Measurements from ENCODE around the gene S100A7.

The S100A7 gene

DNA sequence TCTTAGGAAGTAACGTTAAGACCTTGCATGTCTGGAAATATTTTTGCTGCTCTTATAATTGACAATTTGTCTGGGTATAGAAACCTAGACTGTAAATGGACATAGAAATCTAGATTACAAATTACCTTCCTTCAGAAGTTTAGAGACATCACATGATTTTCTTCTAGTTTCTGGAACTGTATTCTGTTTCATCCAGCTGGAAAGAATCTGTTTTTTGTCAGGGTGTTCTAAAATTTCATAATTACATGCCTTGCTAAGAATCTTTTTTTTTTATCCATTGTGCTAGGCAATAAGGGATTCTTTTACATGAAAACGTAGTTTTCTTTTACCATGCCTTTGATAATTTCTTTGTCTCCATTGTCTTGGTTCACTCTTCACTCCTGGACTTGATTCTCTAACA is 20.7 kb upstream of the S100A7 start:
- no peaks in the 10 kb centered on the region for H3K4me1 ChIP-seq (ENCODE audit: control insufficient read depth, low read length)
- H3K27me3 ChIP-seq (ENCODE audit: control insufficient read depth, low read length) = peaks cover 51% of the 10 kb centered on the region
- H3K9me2 ChIP-seq (replicated peaks; ENCODE audit: control insufficient read depth, low read length) = no peaks in the 10 kb centered on the region
- H3K9me3 ChIP-seq (ENCODE audit: control insufficient read depth, insufficient read depth, low read length) = no peaks in the 10 kb centered on the region
- H3K4me3 ChIP-seq (ENCODE audit: low read length) = no peak overlapping the region
- no peaks in the 10 kb centered on the region for H4K20me1 ChIP-seq (ENCODE audit: control insufficient read depth, insufficient read depth, low read depth, low read length)
- TF ChIP-seq, protein P1, sequence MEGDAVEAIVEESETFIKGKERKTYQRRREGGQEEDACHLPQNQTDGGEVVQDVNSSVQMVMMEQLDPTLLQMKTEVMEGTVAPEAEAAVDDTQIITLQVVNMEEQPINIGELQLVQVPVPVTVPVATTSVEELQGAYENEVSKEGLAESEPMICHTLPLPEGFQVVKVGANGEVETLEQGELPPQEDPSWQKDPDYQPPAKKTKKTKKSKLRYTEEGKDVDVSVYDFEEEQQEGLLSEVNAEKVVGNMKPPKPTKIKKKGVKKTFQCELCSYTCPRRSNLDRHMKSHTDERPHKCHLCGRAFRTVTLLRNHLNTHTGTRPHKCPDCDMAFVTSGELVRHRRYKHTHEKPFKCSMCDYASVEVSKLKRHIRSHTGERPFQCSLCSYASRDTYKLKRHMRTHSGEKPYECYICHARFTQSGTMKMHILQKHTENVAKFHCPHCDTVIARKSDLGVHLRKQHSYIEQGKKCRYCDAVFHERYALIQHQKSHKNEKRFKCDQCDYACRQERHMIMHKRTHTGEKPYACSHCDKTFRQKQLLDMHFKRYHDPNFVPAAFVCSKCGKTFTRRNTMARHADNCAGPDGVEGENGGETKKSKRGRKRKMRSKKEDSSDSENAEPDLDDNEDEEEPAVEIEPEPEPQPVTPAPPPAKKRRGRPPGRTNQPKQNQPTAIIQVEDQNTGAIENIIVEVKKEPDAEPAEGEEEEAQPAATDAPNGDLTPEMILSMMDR (IDR thresholded peaks at IDR 0.05; ENCODE audit: low read depth, low read length, poor library complexity, severe bottlenecking) = no peak
- no peak for TF ChIP-seq EZH2phosphoT487 (IDR thresholded peaks at IDR 0.05; ENCODE audit: borderline replicate concordance, low read length)
- no peak overlapping the region for H3K4me2 ChIP-seq (ENCODE audit: low read length)
- H3F3A ChIP-seq (ENCODE audit: control insufficient read depth, insufficient read depth) = no peaks in the 10 kb centered on the region
- H3K27ac ChIP-seq (ENCODE audit: low read depth, low read length) = no peak overlapping the region
- H3K36me3 ChIP-seq (ENCODE audit: control insufficient read depth, low read length) = no peaks in the 10 kb centered on the region
- H3K79me2 ChIP-seq (ENCODE audit: control insufficient read depth, low read length) = no peaks in the 10 kb centered on the region

DNA sequence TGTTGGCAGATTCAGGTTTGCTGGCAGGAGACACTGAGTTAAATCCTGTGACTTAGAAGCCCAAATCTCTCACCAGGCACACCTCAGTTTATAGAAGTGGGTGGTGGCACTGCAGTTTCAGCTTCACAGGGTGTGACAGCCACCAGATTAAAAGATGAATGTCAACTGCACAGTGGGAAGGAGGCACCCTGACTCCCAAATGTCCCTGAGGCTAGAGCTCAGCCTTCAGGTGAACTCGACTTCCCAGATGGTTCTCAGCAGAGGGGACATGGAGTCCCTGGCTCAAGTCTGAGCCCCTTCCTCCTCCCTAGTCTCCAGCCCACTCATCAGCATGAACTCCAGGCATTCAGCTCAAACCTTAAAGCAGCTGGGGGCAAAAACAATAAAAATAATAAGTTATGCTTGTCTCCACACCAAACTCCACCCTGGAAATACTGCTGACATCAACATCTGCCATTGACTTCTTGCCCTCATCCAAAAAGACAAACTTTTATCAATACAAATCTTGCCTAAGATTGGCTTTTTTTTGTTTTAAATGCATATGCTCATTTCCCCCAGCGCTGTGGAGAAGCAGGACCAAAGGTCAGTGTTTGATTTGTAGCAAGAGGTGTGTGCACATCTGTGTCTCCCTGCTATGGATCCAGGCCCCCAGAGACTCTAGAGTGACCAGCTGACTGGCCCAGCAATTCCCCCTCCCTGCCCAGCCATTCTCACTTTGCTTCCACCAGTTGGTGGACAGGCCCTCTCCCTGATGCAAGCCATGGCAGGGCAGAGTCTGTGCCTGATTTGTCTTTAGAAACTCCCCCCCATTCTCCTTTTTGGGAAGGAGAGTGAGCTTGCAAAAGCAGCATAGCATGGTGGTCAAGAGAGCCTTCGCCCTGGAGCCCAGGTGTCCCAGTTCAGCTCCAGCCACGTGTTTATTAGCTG is 18.5 kb upstream of the S100A7 start:
- TF ChIP-seq, protein P1 (IDR thresholded peaks at IDR 0.05; ENCODE audit: low read depth, low read length, poor library complexity, severe bottlenecking) = no peak
- no peak for TF ChIP-seq EZH2phosphoT487 (IDR thresholded peaks at IDR 0.05; ENCODE audit: borderline replicate concordance, low read length)
- Histone ChIP-seq H3K79me2 (ENCODE audit: control insufficient read depth, low read length) (no peaks in the 10 kb centered on the region), H3K27me3 (ENCODE audit: control insufficient read depth, low read length) (peaks cover 40% of the 10 kb centered on the region), H3K36me3 (ENCODE audit: control insufficient read depth, low read length) (no peaks in the 10 kb centered on the region), H3F3A (ENCODE audit: control insufficient read depth, insufficient read depth) (no peaks in the 10 kb centered on the region), H3K27ac (ENCODE audit: low read depth, low read length) (no peak overlapping the region), H3K9me3 (ENCODE audit: control insufficient read depth, insufficient read depth, low read length) (no peaks in the 10 kb centered on the region), H4K20me1 (ENCODE audit: control insufficient read depth, insufficient read depth, low read depth, low read length) (no peaks in the 10 kb centered on the region), H3K4me2 (ENCODE audit: low read length) (no peak overlapping the region), H3K4me3 (ENCODE audit: low read length) (no peak overlapping the region), H3K4me1 (ENCODE audit: control insufficient read depth, low read length) (no peaks in the 10 kb centered on the region), H3K9me2 (replicated peaks; ENCODE audit: control insufficient read depth, low read length) (no peaks in the 10 kb centered on the region)

DNA sequence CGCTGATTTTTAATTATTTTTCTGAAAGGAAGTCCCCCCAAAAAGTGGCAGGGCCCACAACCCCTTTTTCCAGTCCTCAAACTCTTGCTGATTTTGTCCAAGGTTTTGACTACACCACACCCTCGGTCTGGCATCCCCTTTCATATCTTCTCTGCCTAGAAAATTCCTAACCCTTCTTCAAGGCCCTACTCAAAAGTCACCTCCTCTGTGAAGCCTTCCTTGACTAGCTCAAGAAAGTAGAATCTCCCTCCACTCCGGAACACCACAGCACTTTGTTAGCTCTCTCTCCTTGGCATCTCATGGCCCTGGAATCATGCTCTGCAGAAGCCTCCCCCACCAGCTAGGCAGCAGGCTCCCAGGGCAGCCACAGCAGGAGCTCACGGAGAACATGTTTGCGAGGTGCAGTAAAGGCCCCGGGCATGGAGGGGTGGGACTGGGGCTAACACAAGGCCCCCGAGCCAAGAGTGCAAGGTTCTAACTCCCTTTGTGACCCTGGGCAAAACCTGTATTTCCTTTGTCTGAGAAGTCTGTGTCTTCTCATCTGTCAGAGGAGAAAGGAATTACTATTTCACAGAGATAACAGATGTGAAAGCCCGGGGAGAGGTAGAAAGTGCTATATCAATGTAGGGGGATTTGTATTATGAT is 17.7 kb upstream of the S100A7 start:
- H3K9me2 ChIP-seq (replicated peaks; ENCODE audit: control insufficient read depth, low read length) = no peaks in the 10 kb centered on the region
- peaks cover 36% of the 10 kb centered on the region for H3K27me3 ChIP-seq (ENCODE audit: control insufficient read depth, low read length)
- no peaks in the 10 kb centered on the region for H3K9me3 ChIP-seq (ENCODE audit: control insufficient read depth, insufficient read depth, low read length)
- no peaks in the 10 kb centered on the region for H3K4me1 ChIP-seq (ENCODE audit: control insufficient read depth, low read length)
- no peaks in the 10 kb centered on the region for H3F3A ChIP-seq (ENCODE audit: control insufficient read depth, insufficient read depth)
- no peak overlapping the region for H3K27ac ChIP-seq (ENCODE audit: low read depth, low read length)
- H3K79me2 ChIP-seq (ENCODE audit: control insufficient read depth, low read length) = no peaks in the 10 kb centered on the region
- no peaks in the 10 kb centered on the region for H4K20me1 ChIP-seq (ENCODE audit: control insufficient read depth, insufficient read depth, low read depth, low read length)
- H3K4me2 ChIP-seq (ENCODE audit: low read length) = no peak overlapping the region
- TF ChIP-seq, protein P1 (IDR thresholded peaks at IDR 0.05; ENCODE audit: low read depth, low read length, poor library complexity, severe bottlenecking) = no peak
- TF ChIP-seq EZH2phosphoT487 (IDR thresholded peaks at IDR 0.05; ENCODE audit: borderline replicate concordance, low read length) = no peak
- no peaks in the 10 kb centered on the region for H3K36me3 ChIP-seq (ENCODE audit: control insufficient read depth, low read length)
- no peak overlapping the region for H3K4me3 ChIP-seq (ENCODE audit: low read length)

Measured in DOHH2 (cell line).